GM12875 (cell line): ENCODE data around the gene PPARGC1A.

ENCODE experiments used
- H3K4me3 ChIP-seq: one replicate; pipeline ENCODE4 v1.5.1; 2011; ENCODE audit warnings: low read depth, low read length, control low read depth
- TF ChIP-seq, protein P1 (sequence below): IDR thresholded peaks from 2 replicates; pipeline ENCODE4 v1.5.1; 2011; ENCODE audit warnings: low read depth, mild to moderate bottlenecking, control low read depth, inconsistent platforms, low read length, moderate library complexity, borderline replicate concordance; ENCODE audit not compliant: insufficient read depth

PPARGC1A gene

DNA sequence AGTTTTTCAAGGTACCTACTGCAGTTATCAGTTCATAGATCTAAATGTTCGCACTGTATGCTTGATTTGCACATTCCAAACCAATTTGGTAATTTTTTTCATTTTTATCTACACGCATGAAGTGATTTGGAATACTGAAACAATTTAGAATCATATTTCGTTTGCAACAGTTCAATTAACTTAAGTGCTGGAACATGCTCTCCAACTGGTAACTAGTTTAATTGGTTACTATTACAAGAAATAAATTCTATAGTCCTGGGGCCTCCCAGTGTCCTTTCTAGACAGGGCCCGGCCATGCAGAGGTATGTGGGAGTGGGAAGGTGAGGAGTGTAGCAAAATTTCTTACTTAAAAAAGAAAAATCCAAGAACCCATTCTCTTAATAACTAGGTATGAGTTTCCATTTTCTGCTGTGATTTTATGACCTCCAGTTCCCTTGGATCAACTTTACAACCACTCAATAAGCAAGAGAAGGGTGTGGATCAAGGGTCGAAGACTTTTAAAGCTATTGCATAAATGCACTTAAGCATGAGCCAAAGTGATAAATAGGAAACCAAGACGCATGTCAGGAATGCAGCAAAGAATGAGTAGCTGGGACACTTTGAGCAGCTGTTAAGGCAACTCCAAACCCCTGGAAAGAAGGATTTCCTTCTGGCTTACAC is 106.9 kb downstream of the PPARGC1A start:
- TF ChIP-seq, protein P1, sequence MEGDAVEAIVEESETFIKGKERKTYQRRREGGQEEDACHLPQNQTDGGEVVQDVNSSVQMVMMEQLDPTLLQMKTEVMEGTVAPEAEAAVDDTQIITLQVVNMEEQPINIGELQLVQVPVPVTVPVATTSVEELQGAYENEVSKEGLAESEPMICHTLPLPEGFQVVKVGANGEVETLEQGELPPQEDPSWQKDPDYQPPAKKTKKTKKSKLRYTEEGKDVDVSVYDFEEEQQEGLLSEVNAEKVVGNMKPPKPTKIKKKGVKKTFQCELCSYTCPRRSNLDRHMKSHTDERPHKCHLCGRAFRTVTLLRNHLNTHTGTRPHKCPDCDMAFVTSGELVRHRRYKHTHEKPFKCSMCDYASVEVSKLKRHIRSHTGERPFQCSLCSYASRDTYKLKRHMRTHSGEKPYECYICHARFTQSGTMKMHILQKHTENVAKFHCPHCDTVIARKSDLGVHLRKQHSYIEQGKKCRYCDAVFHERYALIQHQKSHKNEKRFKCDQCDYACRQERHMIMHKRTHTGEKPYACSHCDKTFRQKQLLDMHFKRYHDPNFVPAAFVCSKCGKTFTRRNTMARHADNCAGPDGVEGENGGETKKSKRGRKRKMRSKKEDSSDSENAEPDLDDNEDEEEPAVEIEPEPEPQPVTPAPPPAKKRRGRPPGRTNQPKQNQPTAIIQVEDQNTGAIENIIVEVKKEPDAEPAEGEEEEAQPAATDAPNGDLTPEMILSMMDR = no peak
- no peak overlapping the region for H3K4me3 ChIP-seq

DNA sequence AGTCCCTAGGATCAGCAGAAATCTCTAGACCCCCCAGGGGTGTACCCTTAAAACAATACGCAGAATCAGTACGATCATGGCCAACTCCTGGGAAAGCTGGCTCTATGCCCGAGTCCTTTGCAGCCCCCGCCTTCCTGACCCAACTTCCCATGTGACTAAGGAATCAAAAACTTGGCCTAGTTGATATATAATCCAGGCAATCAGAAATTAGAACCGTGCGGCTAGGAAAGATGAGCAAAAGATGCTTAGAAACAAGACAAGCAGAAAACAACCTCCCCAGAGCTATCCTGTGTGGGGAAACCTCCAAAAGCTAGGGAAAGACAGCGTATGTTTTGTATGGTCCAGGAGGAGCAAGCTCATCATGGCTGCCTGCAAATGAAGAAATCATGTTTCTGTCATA is 110.0 kb downstream of the PPARGC1A start:
- H3K4me3 ChIP-seq = no peak overlapping the region

DNA sequence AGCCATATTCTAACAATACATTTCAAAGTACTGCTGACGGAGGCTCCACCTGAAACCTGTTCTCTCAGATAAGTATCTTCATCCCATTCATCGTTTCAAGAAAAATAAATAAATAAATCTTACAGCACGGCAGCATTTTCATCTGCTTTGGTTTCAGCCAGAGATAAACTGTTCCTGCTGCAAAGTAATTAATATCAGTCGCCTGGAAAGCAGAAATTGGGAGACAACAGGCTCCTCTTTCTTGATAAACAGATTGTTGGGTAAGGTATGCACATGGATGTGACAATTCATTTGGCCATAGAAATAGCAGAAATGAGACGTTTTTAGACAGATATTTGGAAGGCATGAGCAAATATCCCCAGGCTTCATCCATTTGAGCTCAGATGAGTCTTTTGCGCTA is 110.4 kb downstream of the PPARGC1A start:
- H3K4me3 ChIP-seq = no peak overlapping the region
- TF ChIP-seq, protein P1 = no peak

More for the DNA sequence above, 110.0 kb downstream of the PPARGC1A start:
- TF ChIP-seq, protein P1 = no peak

DNA sequence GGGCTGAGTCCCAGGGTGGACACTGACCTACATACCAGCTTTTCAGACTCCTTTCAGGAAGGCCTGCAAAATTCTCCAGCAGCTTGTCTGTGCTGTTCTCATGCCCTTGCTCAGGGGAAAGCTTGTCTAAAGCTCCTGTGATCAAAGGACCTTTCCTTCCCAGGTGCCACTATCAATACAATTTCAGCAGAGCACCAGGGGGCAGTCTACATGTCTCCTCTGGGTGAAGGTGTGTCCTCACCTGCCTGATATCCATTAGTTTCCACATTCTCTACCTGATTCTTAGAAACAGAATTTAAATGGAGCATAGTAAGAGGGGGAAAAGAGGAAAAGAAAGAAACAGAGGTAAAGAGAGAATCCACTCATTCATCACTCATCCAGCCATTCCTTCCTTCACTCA is 114.2 kb downstream of the PPARGC1A start:
- TF ChIP-seq, protein P1 = no peak
- H3K4me3 ChIP-seq = no peak overlapping the region

DNA sequence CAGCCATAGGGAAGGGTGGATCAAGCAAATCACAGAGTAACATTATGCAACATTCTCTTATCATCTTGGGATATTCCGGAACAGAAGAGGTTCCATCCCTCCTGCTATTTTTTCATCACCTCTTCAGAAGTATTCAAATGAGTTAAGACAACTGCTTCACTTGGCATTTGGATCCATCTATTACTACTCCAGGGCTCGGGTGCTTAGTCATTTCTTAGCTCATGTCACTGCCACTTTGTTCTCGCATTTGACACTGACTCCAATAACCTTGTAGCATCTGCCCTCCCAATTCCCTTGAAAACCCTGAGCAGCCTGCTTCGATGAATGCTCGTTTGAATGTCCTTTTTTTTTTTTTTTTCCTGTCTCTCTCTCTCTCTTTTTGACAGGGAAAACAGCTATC is 114.9 kb downstream of the PPARGC1A start:
- H3K4me3 ChIP-seq = no peak overlapping the region
- TF ChIP-seq, protein P1 = no peak

DNA sequence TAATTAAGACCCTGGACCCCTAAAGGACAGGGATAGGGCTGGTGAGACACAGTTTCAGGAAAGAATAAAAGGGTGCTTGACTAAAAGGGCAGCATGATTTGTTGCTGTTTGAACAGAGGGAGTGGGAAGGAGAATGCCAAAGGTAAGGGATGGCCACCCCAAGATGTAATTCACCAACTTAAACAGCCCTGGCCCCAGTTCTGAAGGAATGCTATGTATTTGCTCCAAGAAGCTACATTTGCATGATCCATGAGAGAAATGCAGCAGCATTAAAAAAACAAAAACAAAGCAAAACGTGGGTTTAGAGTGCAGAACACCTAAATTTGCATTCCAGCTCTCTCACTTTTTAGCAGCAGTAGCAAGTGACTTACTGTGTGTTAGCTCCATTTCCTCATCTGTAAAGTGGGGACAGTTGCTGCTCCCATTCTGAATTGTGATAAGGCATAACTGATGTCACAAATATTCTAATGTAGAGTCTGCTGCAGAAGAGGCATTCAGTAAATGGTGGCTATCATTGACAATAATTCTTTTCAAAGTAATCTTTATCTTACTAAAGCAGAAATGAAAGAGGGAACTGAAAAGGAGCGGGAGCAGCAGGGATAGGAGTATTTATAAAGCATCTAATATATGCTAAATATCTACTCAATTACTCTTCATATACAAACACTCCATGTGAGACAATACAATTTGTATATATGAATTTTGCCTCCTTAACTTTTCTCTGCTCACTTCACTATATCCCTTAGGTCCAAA is 115.8 kb downstream of the PPARGC1A start:
- no peak overlapping the region for H3K4me3 ChIP-seq
- TF ChIP-seq, protein P1 = no peak

DNA sequence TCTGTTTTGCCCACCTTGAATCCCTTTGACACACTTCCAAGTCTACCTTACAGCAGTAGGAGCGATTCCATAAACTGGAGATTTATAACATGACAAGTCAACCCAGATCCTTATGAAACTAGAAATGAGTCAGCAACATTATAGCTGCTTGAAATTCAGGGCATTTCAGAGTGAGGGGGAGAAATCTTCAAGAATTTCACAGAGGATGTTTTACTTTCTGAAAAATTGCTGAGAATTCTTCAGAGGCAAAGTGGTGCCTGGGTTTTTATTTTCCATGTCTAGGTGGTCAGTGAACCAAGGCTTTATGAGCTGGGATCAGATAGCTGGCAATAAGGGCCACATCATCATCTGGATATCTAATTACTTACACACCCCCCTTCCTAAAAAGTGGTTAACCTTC is 119.8 kb downstream of the PPARGC1A start:
- TF ChIP-seq, protein P1 = no peak
- no peak overlapping the region for H3K4me3 ChIP-seq
